Calu3 (cell line): ENCODE data around the gene MOSPD2. TPM values are rescaled to one million over a fixed set of nuclear protein-coding genes. Genes with fewer than 3 reads are reported as not detected.
A peak's percentile ranks its signal among the peaks of the same experiment; 100 is the strongest.

Source experiments
- BruUV-seq: library from RNA; stranded (reverse); fragments of 400-500 nt; replicated peaks from 2 replicates; lab custom pipeline; 2021; lab: Mats Ljungman, UMichigan
- CTCF ChIA-PET: fragments of 300-600 bp; sonication (Branson Sonifier 250); formaldehyde crosslinking; loops from one replicate; lab custom pipeline; 2022; ENCODE audit warnings: antibody characterized with exemption; lab: Charles Lee
- DNase-seq: peaks from one replicate; pipeline ENCODE4 v3.0.0; 2022
- H3K27ac Mint-ChIP-seq: one replicate; pipeline ENCODE4 v1.8.0; 2022; ENCODE audit warnings: mixed read lengths; ENCODE audit not compliant: unreplicated experiment
- H3K27me3 Mint-ChIP-seq: one replicate; pipeline ENCODE4 v1.8.0; 2022; ENCODE audit warnings: mixed read lengths; ENCODE audit not compliant: unreplicated experiment
- H3K36me3 Mint-ChIP-seq: one replicate; pipeline ENCODE4 v1.8.0; 2022; ENCODE audit warnings: mild to moderate bottlenecking, moderate library complexity, mixed read lengths; ENCODE audit not compliant: insufficient read depth, unreplicated experiment
- H3K4me1 Mint-ChIP-seq: one replicate; pipeline ENCODE4 v1.8.0; 2022; ENCODE audit warnings: mild to moderate bottlenecking, low read depth, mixed read lengths; ENCODE audit not compliant: unreplicated experiment
- H3K4me3 Mint-ChIP-seq: one replicate; pipeline ENCODE4 v1.8.0; 2022; ENCODE audit warnings: mild to moderate bottlenecking, low read depth, moderate library complexity, mixed read lengths; ENCODE audit not compliant: unreplicated experiment
- H3K9me3 Mint-ChIP-seq: one replicate; pipeline ENCODE4 v1.8.0; 2022; ENCODE audit warnings: low read depth, mixed read lengths; ENCODE audit not compliant: unreplicated experiment
- CTCF ChIP-seq: fragments of 200-600 bp; IDR thresholded peaks from one replicate; pipeline ENCODE4 v1.8.0; 2022; ENCODE audit warnings: antibody characterized with exemption; ENCODE audit not compliant: unreplicated experiment
- intact Hi-C: fragments of 100-400 bp; cut with micrococcal nuclease; formaldehyde crosslinking; loops from one replicate; pipeline ENCODE4 v1.10.0; 2022; ENCODE audit not compliant: unreplicated experiment
- total RNA-seq: library from RNA; stranded (reverse); gene quantifications from 2 replicates; pipeline ENCODE4 v1.2.3, GENCODE V29; 2022

The MOSPD2 gene
- total RNA-seq, 1 experiment from 2014 or later = 20.4 TPM

- no peak overlapping the region for H3K27ac Mint-ChIP-seq
- TF ChIP-seq CTCF = no peak
- CTCF ChIA-PET = no interaction called here
- no peaks in the 10 kb centered on the region for H3K9me3 Mint-ChIP-seq
- no peaks in the 10 kb centered on the region for H3K27me3 Mint-ChIP-seq
- no TSS peak for BruUV-seq
- DNase-seq = no peak
- H3K4me1 Mint-ChIP-seq = no peaks in the 10 kb centered on the region
- intact Hi-C loops = no loop called here
- peaks cover 13% of the 10 kb centered on the region for H3K36me3 Mint-ChIP-seq
- no peak overlapping the region for H3K4me3 Mint-ChIP-seq
Measured at GRCh38 chrX:14864631-14865030, 8.6 kb upstream of the MOSPD2 start.

GRCh38 chrX:14865201-14865600 lies 8.0 kb upstream of the MOSPD2 start:
- BruUV-seq = no TSS peak
- CTCF ChIA-PET = no interaction called here

GRCh38 chrX:14871767-14872166 lies 1.5 kb upstream of the MOSPD2 start:
- Mint-ChIP-seq H3K36me3 (peaks cover 14% of the 10 kb centered on the region), H3K27me3 (no peaks in the 10 kb centered on the region), H3K27ac (no peak overlapping the region), H3K9me3 (no peaks in the 10 kb centered on the region), H3K4me1 (peaks cover 17% of the 10 kb centered on the region), H3K4me3 (peak overlapping the region; percentile 90)
- TF ChIP-seq CTCF = no peak
- no peak for DNase-seq
- intact Hi-C loops = no loop called here
- CTCF ChIA-PET = no interaction called here
- BruUV-seq = no TSS peak

More at GRCh38 chrX:14865201-14865600, 8.0 kb upstream of the MOSPD2 start:
- TF ChIP-seq CTCF = no peak
- H3K4me1 Mint-ChIP-seq = no peaks in the 10 kb centered on the region
- no peak overlapping the region for H3K4me3 Mint-ChIP-seq
- peaks cover 13% of the 10 kb centered on the region for H3K36me3 Mint-ChIP-seq
- H3K27ac Mint-ChIP-seq = no peak overlapping the region
- no peak for DNase-seq
- no peaks in the 10 kb centered on the region for H3K9me3 Mint-ChIP-seq
- no peaks in the 10 kb centered on the region for H3K27me3 Mint-ChIP-seq
- intact Hi-C loops = no loop called here

GRCh38 chrX:14872355-14872754 lies 866 bp upstream of the MOSPD2 start:
- TF ChIP-seq CTCF = no peak
- Mint-ChIP-seq H3K4me3 (peak overlapping the region; percentile 90), H3K27me3 (no peaks in the 10 kb centered on the region), H3K27ac (no peak overlapping the region), H3K36me3 (peaks cover 14% of the 10 kb centered on the region), H3K4me1 (peaks cover 17% of the 10 kb centered on the region), H3K9me3 (no peaks in the 10 kb centered on the region)
- BruUV-seq = no TSS peak
- CTCF ChIA-PET = interaction anchor here (0.6 kb wide), 1 partner anchor 398 kb away, joined by 5 read pairs; no protein-coding TSS in a partner anchor
- DNase-seq = no peak
- intact Hi-C loops = no loop called here
